DND-41 (cell line): ENCODE measurements around the gene POU6F2.

Experiments used
- ATAC-seq: fragments of 200-7000 bp; cut with Tn5 transposase; 3 replicates; pipeline ENCODE4 v1.9.1; 2021; ENCODE audit warnings: low read depth; ENCODE audit not compliant: insufficient read depth
- DNase-seq: peaks from one replicate; pipeline ENCODE4 v3.0.0-alpha.2; 2020
- H2AFZ ChIP-seq: 2 replicates; pipeline ENCODE4 v1.6.0; 2012; ENCODE audit warnings: low read depth, low read length
- H3K27ac ChIP-seq: 2 replicates; pipeline ENCODE4 v1.5.1; 2012; ENCODE audit warnings: low read length, inconsistent platforms
- H3K27me3 ChIP-seq: fragments of 200-600 bp; sonication (generic); 2 replicates; pipeline ENCODE4 v1.6.0; 2012; ENCODE audit warnings: low read length, mild to moderate bottlenecking, inconsistent platforms; ENCODE audit not compliant: insufficient read depth, poor library complexity
- H3K36me3 ChIP-seq: 2 replicates; pipeline ENCODE4 v1.5.1; 2012; ENCODE audit warnings: low read length, inconsistent platforms; ENCODE audit not compliant: insufficient read depth
- H3K4me1 ChIP-seq: 2 replicates; pipeline ENCODE4 v1.5.1; 2012; ENCODE audit warnings: mild to moderate bottlenecking, low read length; ENCODE audit not compliant: insufficient read depth
- H3K4me2 ChIP-seq: 2 replicates; pipeline ENCODE4 v1.6.0; 2012; ENCODE audit warnings: mild to moderate bottlenecking, moderate library complexity, low read length, inconsistent platforms; ENCODE audit not compliant: insufficient read depth
- H3K4me3 ChIP-seq, 2 experiments: fragments of 200-600 bp in 1 of 2; shearing (Covaris generic) in 1 of 2; 2 replicates each; pipeline ENCODE4 v1.5.1; 2012 to 2016; ENCODE audit warnings: inconsistent platforms in 2 of 2, low read length in 2 of 2, mild to moderate bottlenecking in 2 of 2, low read depth in 1 of 2, moderate library complexity in 1 of 2
- H3K79me2 ChIP-seq: 2 replicates; pipeline ENCODE4 v1.6.0; 2012; ENCODE audit warnings: low read length, inconsistent platforms; ENCODE audit not compliant: insufficient read depth
- H3K9ac ChIP-seq: 2 replicates; pipeline ENCODE4 v1.6.0; 2012; ENCODE audit warnings: low read depth, mild to moderate bottlenecking, inconsistent platforms, low read length, moderate library complexity
- H3K9me3 ChIP-seq: 2 replicates; pipeline ENCODE4 v1.5.1; 2012; ENCODE audit warnings: low read length, moderate library complexity, mild to moderate bottlenecking, inconsistent platforms; ENCODE audit not compliant: insufficient read depth, severe bottlenecking
- H4K20me1 ChIP-seq: 2 replicates; pipeline ENCODE4 v1.6.0; 2012; ENCODE audit warnings: low read length; ENCODE audit not compliant: insufficient read depth
- CTCF ChIP-seq: IDR thresholded peaks from 2 replicates; pipeline ENCODE4 v1.5.1; 2012; ENCODE audit warnings: borderline replicate concordance, low read length, moderate library complexity, mild to moderate bottlenecking; ENCODE audit not compliant: poor library complexity, severe bottlenecking; ENCODE audit errors: extremely low read depth
- EZH2 ChIP-seq: IDR thresholded peaks from 3 replicates; pipeline ENCODE4 v1.6.1; 2012; ENCODE audit warnings: borderline replicate concordance, low read depth, mild to moderate bottlenecking, moderate library complexity, low read length, inconsistent platforms; ENCODE audit not compliant: severe bottlenecking

The POU6F2 gene

GRCh38 chr7:39515534-39516228 lies 538.0 kb downstream of the POU6F2 start:
- Histone ChIP-seq H3K79me2 (no peaks in the 10 kb centered on the region), H3K4me2 (no peak overlapping the region), H3K27me3 (no peaks in the 10 kb centered on the region), H4K20me1 (no peaks in the 10 kb centered on the region), H2AFZ (no peak overlapping the region), H3K9ac (no peak overlapping the region), H3K27ac (no peak overlapping the region), H3K36me3 (no peaks in the 10 kb centered on the region), H3K4me3 (no peak overlapping the region), H3K4me1 (peaks cover 25% of the 10 kb centered on the region), H3K9me3 (peaks cover 11% of the 10 kb centered on the region)
- no peak for ATAC-seq
- DNase-seq, result no peak
- TF ChIP-seq EZH2 (no peak), CTCF (no peak)

- Histone ChIP-seq H2AFZ (no peak overlapping the region), H3K9me3 (peaks cover 4% of the 10 kb centered on the region), H3K27ac (no peak overlapping the region), H3K9ac (no peak overlapping the region), H4K20me1 (no peaks in the 10 kb centered on the region), H3K4me2 (no peak overlapping the region), H3K36me3 (no peaks in the 10 kb centered on the region), H3K27me3 (no peaks in the 10 kb centered on the region), H3K4me3 (no peak overlapping the region), H3K79me2 (no peaks in the 10 kb centered on the region), H3K4me1 (peaks cover 17% of the 10 kb centered on the region)
- DNase-seq, result no peak
- no peak for TF ChIP-seq CTCF
- TF ChIP-seq EZH2, result no peak
- ATAC-seq, result no peak
These were observed 538.8 kb downstream of the POU6F2 start for GRCh38 chr7:39516498-39516897.

GRCh38 chr7:39517240-39517639 lies 539.5 kb downstream of the POU6F2 start:
- no peak overlapping the region for H3K4me3 ChIP-seq
- no peaks in the 10 kb centered on the region for H3K27me3 ChIP-seq
- TF ChIP-seq CTCF (no peak), EZH2 (no peak)
- H3K4me1 ChIP-seq, result peaks cover 15% of the 10 kb centered on the region; the same call in 1 of the 2 replicates
- no peak overlapping the region for H3K9ac ChIP-seq
- no peaks in the 10 kb centered on the region for H3K79me2 ChIP-seq
- H3K4me2 ChIP-seq, result no peak overlapping the region
- no peak overlapping the region for H3K27ac ChIP-seq
- no peak for DNase-seq
- ATAC-seq, result no peak
- H4K20me1 ChIP-seq, result no peaks in the 10 kb centered on the region
- H3K9me3 ChIP-seq, result no peaks in the 10 kb centered on the region
- no peak overlapping the region for H2AFZ ChIP-seq
- H3K36me3 ChIP-seq, result no peaks in the 10 kb centered on the region
